H1 (cell line): ENCODE measurements around the gene CACNA2D3. TPM values are rescaled to one million over a fixed set of nuclear protein-coding genes. Genes with fewer than 3 reads are reported as not detected.

ENCODE experiments used
- CTCF ChIA-PET: fragments of 300-600 bp; sonication (Branson Sonifier 250); formaldehyde crosslinking; loops from one replicate; lab custom pipeline; 2021; ENCODE audit not compliant: partially characterized antibody; lab: Charles Lee
- POLR2A ChIA-PET: fragments of 300-600 bp; sonication (Branson Sonifier 250); formaldehyde crosslinking; loops from one replicate; lab custom pipeline; 2021; ENCODE audit warnings: inconsistent platforms; ENCODE audit not compliant: partially characterized antibody; lab: Charles Lee
- DNase-seq, 2 experiments: peaks; one replicate each; pipeline versions ENCODE4 v3.0.0 to v3.0.0-alpha.2; 2010 to 2022; ENCODE audit warnings: low spot score in 2 of 2, low read depth in 1 of 2, mixed read lengths in 1 of 2
- FAIRE-seq: peaks from 2 replicates; lab custom pipeline; 2011; peaks lifted over from hg19 to GRCh38; lab: Jason Lieb, UNC
- H2AFZ ChIP-seq: 2 replicates; pipeline ENCODE4 v1.8.1; 2012; ENCODE audit warnings: low read length, inconsistent platforms
- H2AK5ac ChIP-seq: 2 replicates; pipeline ENCODE4 v1.6.1; 2013; ENCODE audit warnings: low read depth, low read length
- H2BK120ac ChIP-seq: replicated peaks from 2 replicates; pipeline ENCODE3; 2013; ENCODE audit warnings: low read depth, low read length, inconsistent platforms
- H2BK12ac ChIP-seq: 2 replicates; pipeline ENCODE4 v1.6.1; 2013; ENCODE audit warnings: low read depth, low read length
- H2BK15ac ChIP-seq: 2 replicates; pipeline ENCODE4 v1.6.1; 2013; ENCODE audit warnings: low read length
- H2BK20ac ChIP-seq: 2 replicates; pipeline ENCODE4 v1.6.1; 2013; ENCODE audit warnings: low read length
- H2BK5ac ChIP-seq: 2 replicates; pipeline ENCODE4 v1.6.1; 2013; ENCODE audit warnings: low read depth, low read length
- H3K14ac ChIP-seq: 2 replicates; pipeline ENCODE4 v1.6.1; 2013; ENCODE audit warnings: inconsistent platforms; ENCODE audit not compliant: insufficient read length
- H3K18ac ChIP-seq: 2 replicates; pipeline ENCODE4 v1.6.1; 2013; ENCODE audit warnings: low read length; ENCODE audit errors: extremely low read depth
- H3K23ac ChIP-seq: 2 replicates; pipeline ENCODE4 v1.6.1; 2013; ENCODE audit warnings: inconsistent platforms; ENCODE audit not compliant: insufficient read length
- H3K23me2 ChIP-seq: 2 replicates; pipeline ENCODE4 v1.6.1; 2013; ENCODE audit warnings: low read depth, low read length
- H3K27ac ChIP-seq: 2 replicates; pipeline ENCODE4 v1.6.1; 2011; ENCODE audit warnings: low read depth, low read length, inconsistent platforms
- H3K27me3 ChIP-seq, 4 experiments: replicated peaks in 1 of 4; 1 replicate in 1 of 4; 2 replicates in 3 of 4; pipeline versions ENCODE4 v1.6.1 to v1.8.1; 2011 to 2013; ENCODE audit warnings: low read length in 3 of 4, mild to moderate bottlenecking in 3 of 4, inconsistent platforms in 2 of 4, mixed read lengths in 2 of 4, moderate library complexity in 1 of 4; ENCODE audit not compliant: control insufficient read depth in 3 of 4, insufficient read depth in 3 of 4; ENCODE audit errors: extremely low read depth in 1 of 4
- H3K36me3 ChIP-seq, 4 experiments: 2 replicates each; pipeline versions ENCODE4 v1.6.1 to v1.8.1; 2011 to 2013; ENCODE audit warnings: mild to moderate bottlenecking in 4 of 4, low read length in 3 of 4, moderate library complexity in 2 of 4, control low read depth in 1 of 4, inconsistent platforms in 1 of 4; ENCODE audit not compliant: insufficient read depth in 4 of 4, control insufficient read depth in 2 of 4
- H3K4ac ChIP-seq: replicated peaks from 2 replicates; pipeline ENCODE3; 2013; ENCODE audit warnings: low read length, low read depth, mixed read lengths, inconsistent platforms; ENCODE audit not compliant: insufficient read length
- H3K4me1 ChIP-seq, 4 experiments: replicated peaks in 1 of 4; 1 replicate in 1 of 4; 2 replicates in 3 of 4; pipeline versions ENCODE4 v1.6.1 to v1.8.1; 2011 to 2013; ENCODE audit warnings: low read length in 3 of 4, inconsistent platforms in 2 of 4, mixed read lengths in 1 of 4; ENCODE audit not compliant: insufficient read depth in 4 of 4, control insufficient read depth in 3 of 4
- H3K4me2 ChIP-seq, 2 experiments: 2 replicates each; pipeline versions ENCODE4 v1.6.1 to v1.8.1; 2011 to 2013; ENCODE audit warnings: low read depth in 2 of 2, low read length in 2 of 2, control low read depth in 1 of 2, inconsistent platforms in 1 of 2, mild to moderate bottlenecking in 1 of 2; ENCODE audit not compliant: insufficient read depth in 1 of 2
- H3K4me3 ChIP-seq, 4 experiments: fragments of 200-600, 300-600 bp in 1 of 4; sonication (generic), shearing (Covaris generic), sonication (Bioruptor Twin) in 1 of 4; 2 replicates each; pipeline versions ENCODE4 v1.5.1 to v1.8.1; 2011 to 2016; ENCODE audit warnings: low read length in 4 of 4, low read depth in 3 of 4, control low read depth in 2 of 4, inconsistent platforms in 2 of 4, mild to moderate bottlenecking in 2 of 4, mixed read lengths in 1 of 4, moderate library complexity in 1 of 4; ENCODE audit not compliant: insufficient read depth in 2 of 4; ENCODE audit errors: extremely low read depth in 1 of 4
- H3K56ac ChIP-seq: replicated peaks from 2 replicates; pipeline ENCODE3; 2013; ENCODE audit warnings: low read depth, mild to moderate bottlenecking, mixed read lengths, low read length, inconsistent platforms; ENCODE audit not compliant: insufficient read length
- H3K79me1 ChIP-seq: 2 replicates; pipeline ENCODE4 v1.6.1; 2013; ENCODE audit warnings: low read depth, low read length, control low read depth
- H3K79me2 ChIP-seq, 2 experiments: 2 replicates each; pipeline versions ENCODE4 v1.6.1 to v1.8.1; 2012 to 2013; ENCODE audit warnings: low read length in 2 of 2, mild to moderate bottlenecking in 2 of 2, inconsistent platforms in 1 of 2; ENCODE audit not compliant: insufficient read depth in 2 of 2, control insufficient read depth in 1 of 2
- H3K9ac ChIP-seq, 4 experiments: replicated peaks in 1 of 4; 1 replicate in 1 of 4; 2 replicates in 3 of 4; pipeline versions ENCODE4 v1.6.1 to v1.8.1; 2011 to 2013; ENCODE audit warnings: low read depth in 3 of 4, low read length in 3 of 4, control low read depth in 2 of 4, mild to moderate bottlenecking in 2 of 4, moderate library complexity in 2 of 4, inconsistent platforms in 1 of 4; ENCODE audit errors: extremely low read depth in 1 of 4
- H3K9me3 ChIP-seq, 2 experiments: 2 replicates each; pipeline versions ENCODE4 v1.6.1 to v1.8.1; 2012 to 2013; ENCODE audit warnings: mild to moderate bottlenecking in 2 of 2, moderate library complexity in 2 of 2, control low read depth in 1 of 2, inconsistent platforms in 1 of 2, low read depth in 1 of 2, low read length in 1 of 2, mixed read lengths in 1 of 2; ENCODE audit not compliant: insufficient read depth in 2 of 2
- H4K20me1 ChIP-seq, 2 experiments: replicated peaks in 1 of 2; 2 replicates each; pipeline versions ENCODE3 to v1.8.1; 2011 to 2013; ENCODE audit warnings: inconsistent platforms in 2 of 2, low read length in 2 of 2, mild to moderate bottlenecking in 1 of 2; ENCODE audit not compliant: insufficient read depth in 2 of 2, control insufficient read depth in 1 of 2
- H4K5ac ChIP-seq: 2 replicates; pipeline ENCODE4 v1.6.1; 2013; ENCODE audit warnings: low read length, low read depth, mixed read lengths, inconsistent platforms; ENCODE audit not compliant: insufficient read length
- H4K8ac ChIP-seq: 2 replicates; pipeline ENCODE4 v1.8.0; 2013; ENCODE audit warnings: mild to moderate bottlenecking, moderate library complexity, low read length, inconsistent platforms; ENCODE audit not compliant: insufficient read depth; ENCODE audit errors: extremely low read depth
- H4K91ac ChIP-seq: replicated peaks from 2 replicates; pipeline ENCODE3; 2013; ENCODE audit warnings: low read length, mixed read lengths, inconsistent platforms; ENCODE audit not compliant: insufficient read length
- CHD1 ChIP-seq: IDR thresholded peaks from 2 replicates; pipeline ENCODE4 v1.6.1; 2012; ENCODE audit warnings: low read depth, low read length, improper control_type of control experiment
- EGR1 ChIP-seq: IDR thresholded peaks from 2 replicates; pipeline ENCODE4 v1.6.1; 2011; ENCODE audit warnings: low read depth, low read length, borderline replicate concordance
- EZH2 ChIP-seq: fragments of 200-600 bp; sonication (generic); IDR thresholded peaks from 2 replicates; pipeline ENCODE4 v1.7.1; 2012; ENCODE audit warnings: low read depth, mild to moderate bottlenecking, moderate library complexity, low read length, inconsistent platforms; ENCODE audit not compliant: severe bottlenecking
- HDAC6 ChIP-seq: IDR thresholded peaks from one replicate; pipeline ENCODE4 v1.7.1; 2012; ENCODE audit warnings: low read depth, mild to moderate bottlenecking, inconsistent platforms, low read length, moderate library complexity
- SUZ12 ChIP-seq: fragments of 200-600 bp; sonication (generic); IDR thresholded peaks from 2 replicates; pipeline ENCODE4 v1.6.1; 2012; ENCODE audit warnings: mild to moderate bottlenecking, inconsistent platforms, low read length, moderate library complexity, mixed read lengths
- WGBS, 2 experiments: shearing (Covaris generic) in 1 of 2; methylation state at CpG; one replicate each; pipeline versions ENCODE4 v1.1.6 to v1.1.7; 2013 to 2015; ENCODE audit warnings: low lambda C conversion rate in 2 of 2, mixed read lengths in 2 of 2, inconsistent platforms in 1 of 2, low coverage in 1 of 2, missing lambda C conversion rate in 1 of 2; ENCODE audit not compliant: insufficient replicate concordance in 2 of 2, insufficient coverage in 1 of 2, insufficient read length in 1 of 2; ENCODE audit errors: extremely low coverage in 1 of 2, missing lambda C conversion rate in 1 of 2; 5-methylcytosine and 5-hydroxymethylcytosine counted together
- polyA plus RNA-seq, 7 experiments: library from polyadenylated mRNA; depleted of rRNA in 3 of 7; stranded (reverse) in 5 of 7; unstranded in 2 of 7; fragments of >200 nt in 5 of 7; fragments of 200-250 nt in 2 of 7; gene quantifications; 1 replicate in 5 of 7; 2 replicates in 1 of 7; 4 replicates in 1 of 7; pipeline versions ENCODE4 v1.2.1 to v1.2.3, GENCODE V29; 2011 to 2013; ENCODE audit warnings: missing spikeins in 2 of 7, mixed read lengths in 2 of 7
- total RNA-seq: library from RNA; stranded (reverse); fragmentation: NEBNext Ultra II Directional; extraction: Animal tissue kit (Norgen Biotek cat#: 25700); gene quantifications from 2 replicates; pipeline ENCODE4 v1.2.1, GENCODE V29; 2021

The CACNA2D3 gene
- total and polyA plus RNA-seq, 2 of the 8 experiments (the other 6 are each of a cell fraction or from before 2014, with no cell fraction given): 1.5 to 1.8 TPM

GRCh38 chr3:54591157-54591556 is 468.8 kb downstream of the CACNA2D3 start:
- Histone ChIP-seq H2AK5ac (no peak overlapping the region), H3K9ac (no peak overlapping the region), H3K4me3 (no peak overlapping the region), H3K23ac (no peak overlapping the region), H4K5ac (no peak overlapping the region), H3K23me2 (no peaks in the 10 kb centered on the region; the same call in 1 of the 2 replicates), H3K4ac (no peak overlapping the region), H2BK120ac (no peak overlapping the region), H3K56ac (no peak overlapping the region), H3K27ac (no peak overlapping the region), H2BK15ac (no peak overlapping the region), H3K27me3 (no peaks in the 10 kb centered on the region), H2BK12ac (no peak overlapping the region), H2AFZ (no peak overlapping the region), H4K91ac (no peak overlapping the region), H3K14ac (no peak overlapping the region), H3K79me1 (no peaks in the 10 kb centered on the region), H3K18ac (no peak overlapping the region), H3K4me2 (no peak overlapping the region), H4K20me1 (no peaks in the 10 kb centered on the region), H3K9me3 (no peaks in the 10 kb centered on the region), H2BK5ac (no peak overlapping the region), H2BK20ac (no peak overlapping the region), H3K79me2 (no peaks in the 10 kb centered on the region), H3K36me3 (no peaks in the 10 kb centered on the region), H4K8ac (no peak overlapping the region), H3K4me1 (no peaks in the 10 kb centered on the region)
- ChIA-PET POLR2A (no interaction called here), CTCF (interaction anchor here (0.7 to 1.3 kb wide), 3 partner anchors 51 to 239 kb away, joined by 4 to 5 read pairs (median 4); no protein-coding TSS in a partner anchor)
- 87% methylated on average over 2 of the region's 2 CpGs; no CpG with 5 or more reads in 1 of the 2 experiments for WGBS, 2 experiments
- no peak for TF ChIP-seq HDAC6
- no peak for TF ChIP-seq EZH2
- no peak for TF ChIP-seq SUZ12
- no peak for TF ChIP-seq EGR1
- TF ChIP-seq CHD1: no peak
- DNase-seq: no peak
- FAIRE-seq: no peak
